PC-3 (cell line): Measurements from ENCODE around the gene ATOH8. TPM values are rescaled to one million over a fixed set of nuclear protein-coding genes. Genes with fewer than 3 reads are reported as not detected.

Experiments
- ATAC-seq: fragments of 200-7000 bp; cut with Tn5 transposase; 2 replicates; pipeline ENCODE4 v1.9.1; 2020; ENCODE audit warnings: mild to moderate bottlenecking, moderate library complexity
- BruUV-seq: library from RNA; stranded (reverse); fragments of 400-500 nt; replicated peaks from 2 replicates; lab custom pipeline; 2021; lab: Mats Ljungman, UMichigan
- CTCF ChIA-PET: fragments of 300-600 bp; sonication (Branson Sonifier 250); formaldehyde crosslinking; loops from one replicate; lab custom pipeline; 2022; ENCODE audit warnings: antibody characterized with exemption; lab: Charles Lee
- POLR2A ChIA-PET: fragments of 300-600 bp; sonication (Branson Sonifier 250); formaldehyde crosslinking; loops from one replicate; lab custom pipeline; 2022; ENCODE audit warnings: antibody characterized with exemption; ENCODE audit not compliant: unreplicated experiment; lab: Charles Lee
- DNase-seq: peaks from one replicate; pipeline ENCODE4 v3.0.0-alpha.2; 2015
- H2AFZ ChIP-seq: fragments of 300-600 bp; sonication (generic); 2 replicates; pipeline ENCODE4 v1.6.0; 2016; ENCODE audit warnings: antibody characterized with exemption, low read length
- H3F3A ChIP-seq: fragments of 300-600 bp; sonication (generic); one replicate; pipeline ENCODE4 v1.6.0; 2017; ENCODE audit warnings: antibody characterized with exemption, low read length, control low read depth, mild to moderate bottlenecking; ENCODE audit not compliant: unreplicated experiment
- H3K27ac ChIP-seq: fragments of 300-600 bp; sonication (generic); 2 replicates; pipeline ENCODE4 v1.5.1; 2016; ENCODE audit warnings: mild to moderate bottlenecking, low read length
- H3K27me3 ChIP-seq: fragments of 300-600 bp; sonication (generic); 2 replicates; pipeline ENCODE4 v1.6.1; 2016; ENCODE audit warnings: low read length, mixed read lengths
- H3K36me3 ChIP-seq: fragments of 300-600 bp; sonication (generic); 2 replicates; pipeline ENCODE4 v1.6.1; 2016; ENCODE audit warnings: low read depth, mixed run types, low read length, mixed read lengths
- H3K4me1 ChIP-seq: fragments of 300-600 bp; sonication (generic); 2 replicates; pipeline ENCODE4 v1.5.1; 2016; ENCODE audit warnings: low read length; ENCODE audit not compliant: insufficient read depth
- H3K4me2 ChIP-seq: fragments of 300-600 bp; sonication (generic); 2 replicates; pipeline ENCODE4 v1.6.0; 2016; ENCODE audit warnings: low read length
- H3K4me3 ChIP-seq: fragments of 300-600 bp; sonication (generic); 2 replicates; pipeline ENCODE4 v1.5.1; 2016; ENCODE audit warnings: mild to moderate bottlenecking, low read length, mixed read lengths
- H3K79me2 ChIP-seq: fragments of 300-600 bp; sonication (generic); 2 replicates; pipeline ENCODE4 v1.6.1; 2017; ENCODE audit warnings: low read length, mixed read lengths
- H3K9ac ChIP-seq: fragments of 300-600 bp; sonication (generic); 2 replicates; pipeline ENCODE4 v1.6.0; 2016; ENCODE audit warnings: mild to moderate bottlenecking, low read length
- H3K9me2 ChIP-seq: fragments of 300-600 bp; sonication (generic); replicated peaks from 2 replicates; pipeline ENCODE4 v1.6.1; 2016; ENCODE audit warnings: mixed run types, low read length, mixed read lengths
- H3K9me3 ChIP-seq: fragments of 300-600 bp; sonication (generic); 2 replicates; pipeline ENCODE4 v1.6.1; 2016; ENCODE audit warnings: low read length, mixed read lengths
- H4K20me1 ChIP-seq: fragments of 300-600 bp; sonication (generic); 2 replicates; pipeline ENCODE4 v1.6.1; 2016; ENCODE audit warnings: low read length, mixed read lengths
- CTCF ChIP-seq: fragments of 300-600 bp; sonication (generic); conservative IDR thresholded peaks from 2 replicates; pipeline ENCODE4 v1.5.1; 2017; ENCODE audit warnings: antibody characterized with exemption, low read depth, mild to moderate bottlenecking, low read length
- EZH2 ChIP-seq: fragments of 300-600 bp; sonication (generic); IDR thresholded peaks from one replicate; pipeline ENCODE4 v1.6.1; 2017; ENCODE audit warnings: antibody characterized with exemption, mild to moderate bottlenecking, low read length; ENCODE audit not compliant: unreplicated experiment
- EZH2phosphoT487 ChIP-seq: fragments of 300-600 bp; sonication (generic); IDR thresholded peaks from 2 replicates; pipeline ENCODE4 v1.6.1; 2018; ENCODE audit warnings: mild to moderate bottlenecking, antibody characterized with exemption, low read length, borderline replicate concordance
- intact Hi-C: fragments of 100-400 bp; cut with micrococcal nuclease; formaldehyde crosslinking; loops from 2 replicates; pipeline ENCODE4 v1.9.0; 2023
- total RNA-seq: library from RNA; depleted of rRNA; stranded (reverse); fragments of >200 nt; gene quantifications from 2 replicates; pipeline ENCODE4 v1.2.3, GENCODE V29; 2014

The ATOH8 gene
- total RNA-seq, 1 experiment from 2014 or later = 0.04 TPM

GRCh38 chr2:85819811-85820510, 66.2 kb downstream of the ATOH8 start:
- no peaks in the 10 kb centered on the region for H3K4me1 ChIP-seq
- intact Hi-C loops = loop anchor here (10.0 kb wide), 1 partner anchor 175 kb away; no protein-coding TSS in a partner anchor
- H4K20me1 ChIP-seq = no peaks in the 10 kb centered on the region
- ChIA-PET CTCF (no interaction called here), POLR2A (no interaction called here)
- H3F3A ChIP-seq = no peaks in the 10 kb centered on the region
- no peak overlapping the region for H3K9ac ChIP-seq
- H3K4me2 ChIP-seq = no peak overlapping the region
- H3K27me3 ChIP-seq = peaks cover 32% of the 10 kb centered on the region
- TF ChIP-seq EZH2 (no peak), CTCF (no peak), EZH2phosphoT487 (no peak)
- DNase-seq (no peak), ATAC-seq (no peak)
- no peaks in the 10 kb centered on the region for H3K79me2 ChIP-seq
- H3K36me3 ChIP-seq = no peaks in the 10 kb centered on the region
- no peak overlapping the region for H2AFZ ChIP-seq
- no peak overlapping the region for H3K4me3 ChIP-seq
- H3K9me2 ChIP-seq = no peaks in the 10 kb centered on the region
- no TSS peak for BruUV-seq
- no peaks in the 10 kb centered on the region for H3K9me3 ChIP-seq
- no peak overlapping the region for H3K27ac ChIP-seq

- intact Hi-C loops = no loop called here
- H2AFZ ChIP-seq = no peak overlapping the region
These were observed 69.0 kb downstream of the ATOH8 start for GRCh38 chr2:85822766-85823165.

More at GRCh38 chr2:85822766-85823165, 69.0 kb downstream of the ATOH8 start:
- DNase-seq = no peak
- ATAC-seq = no peak
- H3K27me3 ChIP-seq = peaks cover 32% of the 10 kb centered on the region
- no peaks in the 10 kb centered on the region for H3K79me2 ChIP-seq
- H3K36me3 ChIP-seq = no peaks in the 10 kb centered on the region
- H3K9ac ChIP-seq = no peak overlapping the region
- CTCF ChIA-PET = no interaction called here
- H3K9me3 ChIP-seq = no peaks in the 10 kb centered on the region
- no peak overlapping the region for H3K4me2 ChIP-seq
- POLR2A ChIA-PET = no interaction called here
- H3K9me2 ChIP-seq = no peaks in the 10 kb centered on the region
- no peaks in the 10 kb centered on the region for H3K4me1 ChIP-seq
- H3K27ac ChIP-seq = no peak overlapping the region
- H3F3A ChIP-seq = no peaks in the 10 kb centered on the region
- no peak for TF ChIP-seq EZH2
- TF ChIP-seq CTCF = no peak
- TF ChIP-seq EZH2phosphoT487 = no peak
- H3K4me3 ChIP-seq = no peak overlapping the region
- no peaks in the 10 kb centered on the region for H4K20me1 ChIP-seq
- no TSS peak for BruUV-seq
